DOHH2 (cell line): ENCODE results near the gene VASP.

Source experiments
- H3F3A ChIP-seq: fragments of 200-600 bp; sonication (generic), shearing (Covaris generic); 2 replicates; pipeline ENCODE4 v1.6.0; 2016; ENCODE audit warnings: antibody characterized with exemption, mild to moderate bottlenecking; ENCODE audit not compliant: control insufficient read depth, insufficient read depth
- H3K27ac ChIP-seq: fragments of 200-600 bp; sonication (generic); 2 replicates; pipeline ENCODE4 v1.5.1; 2014; ENCODE audit warnings: low read depth, mild to moderate bottlenecking, low read length, moderate library complexity
- H3K27me3 ChIP-seq: fragments of 200-600 bp; sonication (generic); 2 replicates; pipeline ENCODE4 v1.6.1; 2014; ENCODE audit warnings: mild to moderate bottlenecking, low read length, mixed read lengths; ENCODE audit not compliant: control insufficient read depth
- H3K36me3 ChIP-seq: fragments of 200-600 bp; sonication (generic); 2 replicates; pipeline ENCODE4 v1.6.1; 2014; ENCODE audit warnings: mild to moderate bottlenecking, low read length, moderate library complexity, mixed read lengths; ENCODE audit not compliant: control insufficient read depth
- H3K4me1 ChIP-seq: fragments of 200-600 bp; sonication (generic); 2 replicates; pipeline ENCODE4 v1.6.1; 2014; ENCODE audit warnings: mild to moderate bottlenecking, low read length, mixed read lengths; ENCODE audit not compliant: control insufficient read depth
- H3K4me2 ChIP-seq: fragments of 200-600 bp; sonication (generic); 2 replicates; pipeline ENCODE4 v1.6.0; 2014; ENCODE audit warnings: mild to moderate bottlenecking, low read length, moderate library complexity
- H3K4me3 ChIP-seq: fragments of 200-600 bp; sonication (generic); 2 replicates; pipeline ENCODE4 v1.5.1; 2014; ENCODE audit warnings: mild to moderate bottlenecking, low read length, mixed read lengths
- H3K79me2 ChIP-seq: fragments of 200-600 bp; sonication (generic); 2 replicates; pipeline ENCODE4 v1.6.1; 2014; ENCODE audit warnings: mild to moderate bottlenecking, low read length, mixed read lengths; ENCODE audit not compliant: control insufficient read depth
- H3K9me2 ChIP-seq: fragments of 200-600 bp; sonication (generic); replicated peaks from 2 replicates; pipeline ENCODE4 v1.6.1; 2014; ENCODE audit warnings: mild to moderate bottlenecking, low read length, mixed read lengths; ENCODE audit not compliant: control insufficient read depth
- H3K9me3 ChIP-seq: fragments of 200-600 bp; sonication (generic); 2 replicates; pipeline ENCODE4 v1.6.1; 2014; ENCODE audit warnings: antibody characterized with exemption, low read length, mixed read lengths; ENCODE audit not compliant: control insufficient read depth, insufficient read depth
- H4K20me1 ChIP-seq: fragments of 200-600 bp; sonication (generic); 2 replicates; pipeline ENCODE4 v1.6.0; 2014; ENCODE audit warnings: low read depth, mild to moderate bottlenecking, antibody characterized with exemption, low read length, moderate library complexity; ENCODE audit not compliant: control insufficient read depth, insufficient read depth
- EZH2phosphoT487 ChIP-seq: fragments of 200-600 bp; sonication (generic); IDR thresholded peaks from 2 replicates; pipeline ENCODE4 v1.6.1; 2017; ENCODE audit warnings: borderline replicate concordance, mild to moderate bottlenecking, antibody characterized with exemption, low read length, moderate library complexity, mixed read lengths
- TF ChIP-seq, protein P1 (sequence below): fragments of 200-600 bp; sonication (generic); IDR thresholded peaks from one replicate; pipeline ENCODE4 v1.5.1; 2014; ENCODE audit warnings: antibody characterized with exemption, mild to moderate bottlenecking, low read depth, low read length; ENCODE audit not compliant: poor library complexity, severe bottlenecking

The VASP gene

DNA sequence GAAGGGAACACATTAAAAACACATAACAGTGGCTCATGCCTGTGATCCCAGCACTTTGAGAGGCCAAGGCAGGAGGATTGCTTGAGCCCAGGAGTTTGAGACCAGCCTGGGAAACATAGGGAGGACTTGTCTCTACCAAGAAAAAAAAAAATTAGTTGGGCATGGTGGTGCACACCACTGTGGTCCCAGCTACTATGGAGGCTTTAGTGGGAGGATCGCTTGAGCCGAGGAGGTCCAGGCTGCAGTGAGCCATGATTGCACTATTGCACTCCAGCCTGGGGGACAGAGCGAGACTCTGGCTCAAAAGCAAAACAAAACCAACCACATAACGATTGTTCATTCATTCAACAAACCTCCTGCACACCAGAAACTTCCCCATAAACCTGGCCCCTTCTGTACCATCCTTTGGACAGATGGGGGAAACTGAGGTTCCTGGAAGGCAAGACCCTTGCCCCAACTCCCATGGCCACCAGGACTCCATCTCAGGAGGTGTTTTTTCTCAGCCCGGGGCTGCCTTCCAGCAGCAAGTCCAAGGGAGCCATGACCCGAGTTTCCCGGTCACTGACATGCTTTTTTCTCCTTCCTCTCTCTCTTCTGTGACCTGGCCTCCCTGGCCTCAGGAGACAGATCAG is 35.2 kb upstream of the VASP start:
- Histone ChIP-seq H3K4me3 (no peak overlapping the region), H3K4me2 (no peak overlapping the region), H3K4me1 (peaks cover 43% of the 10 kb centered on the region), H3K9me3 (no peaks in the 10 kb centered on the region), H3K79me2 (peaks cover 6% of the 10 kb centered on the region), H3K27ac (no peak overlapping the region), H4K20me1 (no peaks in the 10 kb centered on the region), H3F3A (peaks cover 3% of the 10 kb centered on the region; the same call in 1 of the 2 replicates), H3K9me2 (no peaks in the 10 kb centered on the region), H3K27me3 (peaks cover 21% of the 10 kb centered on the region), H3K36me3 (no peaks in the 10 kb centered on the region)
- TF ChIP-seq EZH2phosphoT487 = no peak
- TF ChIP-seq, protein P1, sequence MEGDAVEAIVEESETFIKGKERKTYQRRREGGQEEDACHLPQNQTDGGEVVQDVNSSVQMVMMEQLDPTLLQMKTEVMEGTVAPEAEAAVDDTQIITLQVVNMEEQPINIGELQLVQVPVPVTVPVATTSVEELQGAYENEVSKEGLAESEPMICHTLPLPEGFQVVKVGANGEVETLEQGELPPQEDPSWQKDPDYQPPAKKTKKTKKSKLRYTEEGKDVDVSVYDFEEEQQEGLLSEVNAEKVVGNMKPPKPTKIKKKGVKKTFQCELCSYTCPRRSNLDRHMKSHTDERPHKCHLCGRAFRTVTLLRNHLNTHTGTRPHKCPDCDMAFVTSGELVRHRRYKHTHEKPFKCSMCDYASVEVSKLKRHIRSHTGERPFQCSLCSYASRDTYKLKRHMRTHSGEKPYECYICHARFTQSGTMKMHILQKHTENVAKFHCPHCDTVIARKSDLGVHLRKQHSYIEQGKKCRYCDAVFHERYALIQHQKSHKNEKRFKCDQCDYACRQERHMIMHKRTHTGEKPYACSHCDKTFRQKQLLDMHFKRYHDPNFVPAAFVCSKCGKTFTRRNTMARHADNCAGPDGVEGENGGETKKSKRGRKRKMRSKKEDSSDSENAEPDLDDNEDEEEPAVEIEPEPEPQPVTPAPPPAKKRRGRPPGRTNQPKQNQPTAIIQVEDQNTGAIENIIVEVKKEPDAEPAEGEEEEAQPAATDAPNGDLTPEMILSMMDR = no peak

DNA sequence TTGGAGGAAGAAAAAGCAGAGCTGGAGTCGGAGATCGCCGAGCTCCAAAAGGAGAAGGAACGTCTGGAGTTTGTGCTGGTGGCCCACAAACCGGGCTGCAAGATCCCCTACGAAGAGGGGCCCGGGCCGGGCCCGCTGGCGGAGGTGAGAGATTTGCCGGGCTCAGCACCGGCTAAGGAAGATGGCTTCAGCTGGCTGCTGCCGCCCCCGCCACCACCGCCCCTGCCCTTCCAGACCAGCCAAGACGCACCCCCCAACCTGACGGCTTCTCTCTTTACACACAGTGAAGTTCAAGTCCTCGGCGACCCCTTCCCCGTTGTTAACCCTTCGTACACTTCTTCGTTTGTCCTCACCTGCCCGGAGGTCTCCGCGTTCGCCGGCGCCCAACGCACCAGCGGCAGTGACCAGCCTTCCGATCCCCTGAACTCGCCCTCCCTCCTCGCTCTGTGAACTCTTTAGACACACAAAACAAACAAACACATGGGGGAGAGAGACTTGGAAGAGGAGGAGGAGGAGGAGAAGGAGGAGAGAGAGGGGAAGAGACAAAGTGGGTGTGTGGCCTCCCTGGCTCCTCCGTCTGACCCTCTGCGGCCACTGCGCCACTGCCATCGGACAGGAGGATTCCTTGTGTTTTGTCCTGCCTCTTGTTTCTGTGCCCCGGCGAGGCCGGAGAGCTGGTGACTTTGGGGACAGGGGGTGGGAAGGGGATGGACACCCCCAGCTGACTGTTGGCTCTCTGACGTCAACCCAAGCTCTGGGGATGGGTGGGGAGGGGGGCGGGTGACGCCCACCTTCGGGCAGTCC is 34.5 kb upstream of the VASP start:
- no peak for TF ChIP-seq EZH2phosphoT487
- TF ChIP-seq, protein P1 = no peak
- Histone ChIP-seq H3K4me1 (peaks cover 46% of the 10 kb centered on the region), H3K36me3 (no peaks in the 10 kb centered on the region), H3K9me2 (no peaks in the 10 kb centered on the region), H3K4me3 (no peak overlapping the region), H4K20me1 (no peaks in the 10 kb centered on the region), H3K27ac (no peak overlapping the region), H3K4me2 (no peak overlapping the region), H3K79me2 (peaks cover 6% of the 10 kb centered on the region), H3F3A (peaks cover 4% of the 10 kb centered on the region; the same call in 1 of the 2 replicates), H3K27me3 (peaks cover 21% of the 10 kb centered on the region), H3K9me3 (no peaks in the 10 kb centered on the region)

DNA sequence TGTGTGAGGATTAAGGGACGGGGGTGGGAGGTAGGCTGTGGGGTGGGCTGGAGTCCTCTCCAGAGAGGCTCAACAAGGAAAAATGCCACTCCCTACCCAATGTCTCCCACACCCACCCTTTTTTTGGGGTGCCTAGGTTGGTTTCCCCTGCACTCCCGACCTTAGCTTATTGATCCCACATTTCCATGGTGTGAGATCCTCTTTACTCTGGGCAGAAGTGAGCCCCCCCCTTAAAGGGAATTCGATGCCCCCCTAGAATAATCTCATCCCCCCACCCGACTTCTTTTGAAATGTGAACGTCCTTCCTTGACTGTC is 34.0 kb upstream of the VASP start:
- Histone ChIP-seq H3K9me3 (no peaks in the 10 kb centered on the region), H4K20me1 (no peaks in the 10 kb centered on the region), H3K4me3 (no peak overlapping the region), H3K27me3 (peaks cover 21% of the 10 kb centered on the region), H3K79me2 (peaks cover 2% of the 10 kb centered on the region), H3K4me1 (peaks cover 46% of the 10 kb centered on the region), H3F3A (0 out of 2 replicates have a peak, but pooled peaks cover 6% of the 10 kb centered on the region), H3K27ac (no peak overlapping the region), H3K36me3 (no peaks in the 10 kb centered on the region), H3K4me2 (no peak overlapping the region), H3K9me2 (no peaks in the 10 kb centered on the region)
- TF ChIP-seq, protein P1 = no peak
- no peak for TF ChIP-seq EZH2phosphoT487
